OCI-M2 (cell line): ENCODE results near the gene CACNA2D3.
"Not testable (repeated sequence)": the region's sequence is repeated elsewhere in the genome, so short reads cannot be mapped to it uniquely, and the experiment has no call there.

Experiments
- DNase-seq: peaks from one replicate; lab custom pipeline; 2025; ENCODE audit not compliant: unreplicated experiment; lab: John Stamatoyannopoulos, UW

The CACNA2D3 gene

GRCh38 chr3:54941690-54942362, 819.5 kb downstream of the CACNA2D3 start:
- no peak for DNase-seq

GRCh38 chr3:54949491-54950044, 827.2 kb downstream of the CACNA2D3 start:
- no peak for DNase-seq

- DNase-seq, result no peak
These were observed 828.1 kb downstream of the CACNA2D3 start for GRCh38 chr3:54950391-54951003.

GRCh38 chr3:54951405-54951804, 829.1 kb downstream of the CACNA2D3 start:
- no peak for DNase-seq

- no peak for DNase-seq
These were observed 831.7 kb downstream of the CACNA2D3 start for GRCh38 chr3:54954022-54954421.

- DNase-seq, result no peak
These were observed 832.2 kb downstream of the CACNA2D3 start for GRCh38 chr3:54954521-54954920.

- DNase-seq, result no peak
These were observed 833.1 kb downstream of the CACNA2D3 start for GRCh38 chr3:54955496-54955895.

GRCh38 chr3:54955941-54956340, 833.6 kb downstream of the CACNA2D3 start:
- DNase-seq, result no peak

GRCh38 chr3:54957711-54958110, 835.4 kb downstream of the CACNA2D3 start:
- no peak for DNase-seq

- no peak for DNase-seq
These were observed 837.7 kb downstream of the CACNA2D3 start for GRCh38 chr3:54960082-54960481.

GRCh38 chr3:54960701-54961100, 838.3 kb downstream of the CACNA2D3 start:
- DNase-seq, result no peak

- no peak for DNase-seq
These were observed 839.8 kb downstream of the CACNA2D3 start for GRCh38 chr3:54962200-54962599.

- peak; percentile 16 for DNase-seq
These were observed 841.3 kb downstream of the CACNA2D3 start for GRCh38 chr3:54963641-54964040.

GRCh38 chr3:54964081-54964480, 841.7 kb downstream of the CACNA2D3 start:
- DNase-seq, result no peak

- DNase-seq, result no peak
These were observed 843.4 kb downstream of the CACNA2D3 start for GRCh38 chr3:54965746-54966145.

GRCh38 chr3:54966979-54967378, 844.6 kb downstream of the CACNA2D3 start:
- DNase-seq, result no peak

GRCh38 chr3:54967731-54968161, 845.4 kb downstream of the CACNA2D3 start:
- no peak for DNase-seq

- no peak for DNase-seq
These were observed 846.3 kb downstream of the CACNA2D3 start for GRCh38 chr3:54968546-54969172.

GRCh38 chr3:54969652-54970051, 847.3 kb downstream of the CACNA2D3 start:
- DNase-seq, result no peak

GRCh38 chr3:54970895-54971294, 848.5 kb downstream of the CACNA2D3 start:
- DNase-seq, result no peak

- no peak for DNase-seq
These were observed 855.1 kb downstream of the CACNA2D3 start for GRCh38 chr3:54977439-54977838.

- not testable (repeated sequence) for DNase-seq
These were observed 855.6 kb downstream of the CACNA2D3 start for GRCh38 chr3:54977946-54978345.
